ENCODE data around the gene MCM3.

- no peak for TF ChIP-seq CTCF (IDR thresholded peaks at IDR 0.05)
- no peak for TF ChIP-seq EZH2 (IDR thresholded peaks at IDR 0.05; ENCODE audit: borderline replicate concordance, insufficient read depth, low read depth, low read length, poor library complexity, severe bottlenecking)
These were observed 12.6 kb downstream of the MCM3 start for GRCh38 chr6:52271852-52272460.
